HepG2 (cell line): ENCODE measurements around the gene FOXRED2. TPM values are rescaled to one million over a fixed set of nuclear protein-coding genes. Genes with fewer than 3 reads are reported as not detected.
A peak's percentile ranks its signal among the peaks of the same experiment; 100 is the strongest.

Experiments
- ELF3 ChIP-seq: IDR thresholded peaks from 2 replicates; pipeline ENCODE4 v1.6.1; 2016; ENCODE audit warnings: missing genetic modification reagents, missing compliant biosample characterization
- FOSL1 ChIP-seq: sonication (generic); formaldehyde crosslinking; IDR thresholded peaks from 2 replicates; pipeline ENCODE4 v1.9.0; 2021; ENCODE audit warnings: missing genetic modification reagents, borderline replicate concordance
- HNF4G ChIP-seq, 2 experiments: sonication (generic) in 1 of 2; formaldehyde crosslinking in 1 of 2; IDR thresholded peaks; 2 replicates each; pipeline versions ENCODE4 v1.4.0 to v1.6.1; 2011 to 2020; ENCODE audit warnings: borderline replicate concordance in 2 of 2, low read depth in 2 of 2, mild to moderate bottlenecking in 2 of 2, low read length in 1 of 2, missing genetic modification reagents in 1 of 2, moderate library complexity in 1 of 2
- PATZ1 ChIP-seq: sonication (generic); formaldehyde crosslinking; IDR thresholded peaks from 2 replicates; pipeline ENCODE4 v1.4.0; 2020; ENCODE audit warnings: missing genetic modification reagents
- RARA ChIP-seq: IDR thresholded peaks from 2 replicates; pipeline ENCODE4 v1.6.1; 2016; ENCODE audit warnings: missing genetic modification reagents, missing compliant biosample characterization
- RERE ChIP-seq: IDR thresholded peaks from 2 replicates; pipeline ENCODE4 v1.6.1; 2016; ENCODE audit warnings: low read depth, missing genetic modification reagents, missing compliant biosample characterization
- SKI ChIP-seq: fragments of 450-650 bp; IDR thresholded peaks from one replicate; pipeline ENCODE4 v1.6.1; 2018; ENCODE audit warnings: mild to moderate bottlenecking; ENCODE audit not compliant: partially characterized antibody
- ZBTB2 ChIP-seq: sonication (generic); formaldehyde crosslinking; IDR thresholded peaks from 2 replicates; pipeline ENCODE4 v1.8.0; 2022; ENCODE audit warnings: low read depth, missing genetic modification reagents
- ZNF280B ChIP-seq: sonication (generic); formaldehyde crosslinking; IDR thresholded peaks from 2 replicates; pipeline ENCODE4 v1.5.0; 2020; ENCODE audit warnings: missing genetic modification reagents, mild to moderate bottlenecking, borderline replicate concordance
- ZNF331 ChIP-seq: sonication (generic); formaldehyde crosslinking; IDR thresholded peaks from 2 replicates; pipeline ENCODE4 v1.4.0; 2020; ENCODE audit warnings: missing genetic modification reagents
- ZNF687 ChIP-seq: sonication (generic); formaldehyde crosslinking; IDR thresholded peaks from 2 replicates; pipeline ENCODE4 v1.5.1; 2020; ENCODE audit warnings: mild to moderate bottlenecking, missing genetic modification reagents, moderate library complexity
- ZNF891 ChIP-seq: sonication (generic); formaldehyde crosslinking; IDR thresholded peaks from 2 replicates; pipeline ENCODE4 v1.5.0; 2020; ENCODE audit warnings: mild to moderate bottlenecking, missing genetic modification reagents
- polyA plus RNA-seq, 8 experiments: library from polyadenylated mRNA; depleted of rRNA in 3 of 8; stranded (reverse) in 7 of 8; unstranded in 1 of 8; fragments of >200 nt; fragmentation: Illumina TruSeq in 4 of 8; extraction: Trizol in 4 of 8; gene quantifications; 2 replicates each; pipeline versions ENCODE4 v1.2.1 to v1.2.3, GENCODE V29; 2011 to 2016; ENCODE audit warnings: low read depth in 4 of 8, missing spikeins in 1 of 8, mixed read lengths in 1 of 8; ENCODE audit not compliant: insufficient read depth in 1 of 8
- total RNA-seq, 5 experiments: library from RNA; depleted of rRNA; stranded (reverse); fragments of >200 nt; fragmentation: Illumina TruSeq; extraction: Trizol; gene quantifications; 2 replicates each; pipeline ENCODE4 v1.2.3, GENCODE V29; 2016; ENCODE audit warnings: low read depth in 1 of 5

The FOXRED2 gene
- total and polyA plus RNA-seq, 2 of the 13 experiments (the other 11 are each of a cell fraction or from before 2014, with no cell fraction given), result 9.3 to 28.1 TPM

- TF ChIP-seq SKI (peak; percentile 28), ZNF280B (CRISPR knock-in tag) (no peak), RERE (CRISPR knock-in tag) (no peak), HNF4G (IDR thresholded peaks at IDR 0.05; ENCODE audit: borderline replicate concordance, low read depth, low read length) (no peak), HNF4G (CRISPR knock-in tag; IDR thresholded peaks at IDR 0.05; ENCODE audit: borderline replicate concordance, low read depth) (no peak), RARA (peak; percentile 66), PATZ1 (CRISPR knock-in tag) (peak; percentile 87), ZNF687 (CRISPR knock-in tag) (peak; percentile 29; the same call in 1 of the 2 replicates), ZNF331 (no peak), ELF3 (CRISPR knock-in tag) (peak; percentile 32; the same call in 1 of the 2 replicates), ZBTB2 (CRISPR knock-in tag) (no peak), FOSL1 (CRISPR knock-in tag) (peak; percentile 54; the same call in 1 of the 2 replicates), ZNF891 (CRISPR knock-in tag) (no peak)
Observed at GRCh38 chr22:36439481-36440271, 67.2 kb downstream of the FOXRED2 start (continued).
